OCI-LY3 (cell line): Measurements from ENCODE around the gene DLGAP3.

Source experiments
- CTCF ChIP-seq: fragments of 200-600, 300-600 bp; sonication (generic); IDR thresholded peaks from 2 replicates; pipeline ENCODE4 v1.5.1; 2014; ENCODE audit warnings: antibody characterized with exemption, low read length, low read depth
- EZH2phosphoT487 ChIP-seq: fragments of 200-600 bp; shearing (Covaris generic); IDR thresholded peaks from 2 replicates; pipeline ENCODE4 v1.6.1; 2018; ENCODE audit warnings: antibody characterized with exemption, mixed run types, low read depth

GRCh38 chr1:34829250-34829649 is 100.2 kb downstream of the DLGAP3 start:
- no peak for TF ChIP-seq CTCF
- TF ChIP-seq EZH2phosphoT487 = no peak
